HG02623 (cell line): Measurements from ENCODE around the gene PTPRN2.
"Not testable (repeated sequence)": the region's sequence is repeated elsewhere in the genome, so short reads cannot be mapped to it uniquely, and the experiment has no call there.

Experiments used
- ATAC-seq: cut with Tn5 transposase; IDR thresholded peaks from one replicate; pipeline ENCODE4 v1.9.1; 2021; ENCODE audit warnings: moderate library complexity; ENCODE audit not compliant: unreplicated experiment

Gene PTPRN2

GRCh38 chr7:158475036-158475678 lies 112.5 kb downstream of the PTPRN2 start:
- ATAC-seq = no peak

GRCh38 chr7:158474488-158474887 lies 113.1 kb downstream of the PTPRN2 start:
- no peak for ATAC-seq

GRCh38 chr7:158473946-158474345 lies 113.7 kb downstream of the PTPRN2 start:
- no peak for ATAC-seq

GRCh38 chr7:158473221-158473620 lies 114.4 kb downstream of the PTPRN2 start:
- no peak for ATAC-seq

- ATAC-seq = no peak
Observed at GRCh38 chr7:158472596-158472995, 115.0 kb downstream of the PTPRN2 start.

GRCh38 chr7:158471716-158472115 lies 115.9 kb downstream of the PTPRN2 start:
- no peak for ATAC-seq

- no peak for ATAC-seq
Observed at GRCh38 chr7:158470336-158470735, 117.3 kb downstream of the PTPRN2 start.

- ATAC-seq = no peak
Observed at GRCh38 chr7:158469396-158470051, 118.1 kb downstream of the PTPRN2 start.

GRCh38 chr7:158468700-158469296 lies 118.8 kb downstream of the PTPRN2 start:
- ATAC-seq = no peak

GRCh38 chr7:158468181-158468580 lies 119.4 kb downstream of the PTPRN2 start:
- ATAC-seq = no peak

GRCh38 chr7:158467562-158467961 lies 120.1 kb downstream of the PTPRN2 start:
- no peak for ATAC-seq

- ATAC-seq = no peak
Observed at GRCh38 chr7:158463317-158463716, 124.3 kb downstream of the PTPRN2 start.

- ATAC-seq = no peak
Observed at GRCh38 chr7:158461824-158462223, 125.8 kb downstream of the PTPRN2 start.

- ATAC-seq = no peak
Observed at GRCh38 chr7:158460665-158461064, 127.0 kb downstream of the PTPRN2 start.

GRCh38 chr7:158458716-158459282 lies 128.8 kb downstream of the PTPRN2 start:
- no peak for ATAC-seq

GRCh38 chr7:158458096-158458495 lies 129.5 kb downstream of the PTPRN2 start:
- no peak for ATAC-seq

GRCh38 chr7:158457586-158457985 lies 130.0 kb downstream of the PTPRN2 start:
- ATAC-seq = not testable (repeated sequence)

- no peak for ATAC-seq
Observed at GRCh38 chr7:158454631-158455030, 133.0 kb downstream of the PTPRN2 start.

GRCh38 chr7:158453663-158454062 lies 134.0 kb downstream of the PTPRN2 start:
- ATAC-seq = no peak

GRCh38 chr7:158452331-158452730 lies 135.3 kb downstream of the PTPRN2 start:
- ATAC-seq = no peak

- no peak for ATAC-seq
Observed at GRCh38 chr7:158450476-158451124, 137.0 kb downstream of the PTPRN2 start.
